Endothelial cell of umbilical vein (primary cell): ENCODE results near the gene CLDN22.

Source experiments
- CTCF ChIP-seq, 2 donors: IDR thresholded peaks; 1 replicate in 1 of 2; 2 replicates in 1 of 2; pipeline ENCODE4 v1.5.1; 2011; ENCODE audit warnings: low read length in 2 of 2, mild to moderate bottlenecking in 2 of 2, moderate library complexity in 2 of 2, control low read depth in 1 of 2, inconsistent platforms in 1 of 2, low read depth in 1 of 2; ENCODE audit not compliant: insufficient read depth in 1 of 2; ENCODE audit errors: extremely low read depth in 1 of 2
- EZH2 ChIP-seq: IDR thresholded peaks from 2 replicates; pipeline ENCODE4 v1.6.1; 2012; ENCODE audit warnings: borderline replicate concordance, low read depth, mild to moderate bottlenecking, moderate library complexity, low read length, inconsistent platforms; ENCODE audit not compliant: severe bottlenecking
- JUN ChIP-seq: IDR thresholded peaks from 2 replicates; pipeline ENCODE4 v1.6.1; 2011; ENCODE audit warnings: borderline replicate concordance, low read depth; ENCODE audit not compliant: insufficient read length, insufficient read depth
- POLR2AphosphoS5 ChIP-seq: IDR thresholded peaks from 2 replicates; pipeline ENCODE4 v1.6.1; 2012; ENCODE audit warnings: low read depth, mild to moderate bottlenecking, control low read depth, low read length, moderate library complexity; ENCODE audit not compliant: insufficient read depth
- TF ChIP-seq, protein P1 (sequence below): IDR thresholded peaks from 2 replicates; pipeline ENCODE4 v1.6.1; 2011; ENCODE audit not compliant: insufficient read depth, insufficient read length

DNA sequence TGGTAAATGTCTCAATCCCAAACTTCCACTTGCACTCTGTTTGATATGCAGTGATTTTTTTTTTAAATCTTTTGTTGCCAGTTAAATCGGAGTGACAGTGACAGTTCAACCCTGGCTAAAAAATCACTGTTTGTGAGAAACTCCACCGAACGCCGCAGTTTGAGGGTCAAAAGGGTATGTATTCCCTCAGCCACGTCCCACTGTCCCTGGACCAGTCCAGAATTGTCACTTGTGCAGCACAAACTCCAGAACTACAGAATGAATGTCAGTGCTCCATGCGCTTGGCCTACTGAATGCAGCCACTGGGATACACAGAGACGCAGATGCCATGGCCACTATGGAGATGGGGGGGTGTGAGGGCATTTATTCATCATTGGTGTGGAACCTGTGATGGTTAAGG lies 34.2 kb downstream of the CLDN22 start:
- no peak for TF ChIP-seq CTCF (IDR thresholded peaks at IDR 0.05; ENCODE audit: extremely low read depth in 1 of 2, insufficient read depth in 1 of 2, low read depth in 1 of 2, low read length in 2 of 2)
- TF ChIP-seq JUN = no peak
- TF ChIP-seq, protein P1, sequence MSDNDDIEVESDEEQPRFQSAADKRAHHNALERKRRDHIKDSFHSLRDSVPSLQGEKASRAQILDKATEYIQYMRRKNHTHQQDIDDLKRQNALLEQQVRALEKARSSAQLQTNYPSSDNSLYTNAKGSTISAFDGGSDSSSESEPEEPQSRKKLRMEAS = no peak
- no peak for TF ChIP-seq POLR2AphosphoS5
- TF ChIP-seq EZH2 = no peak
